Hepatocyte (in vitro differentiated cells): ENCODE data around the gene ZPR1.

Experiments used
- EZH2 ChIP-seq: fragments of 200-600 bp; sonication (generic); IDR thresholded peaks from 2 replicates; pipeline ENCODE4 v1.6.1; 2016; ENCODE audit warnings: antibody characterized with exemption, mild to moderate bottlenecking, borderline replicate concordance
- TF ChIP-seq, protein P1 (sequence below): fragments of 200-600 bp; sonication (generic); IDR thresholded peaks from 2 replicates; pipeline ENCODE4 v1.5.1; 2016; ENCODE audit warnings: antibody characterized with exemption, mild to moderate bottlenecking; ENCODE audit not compliant: poor library complexity

DNA sequence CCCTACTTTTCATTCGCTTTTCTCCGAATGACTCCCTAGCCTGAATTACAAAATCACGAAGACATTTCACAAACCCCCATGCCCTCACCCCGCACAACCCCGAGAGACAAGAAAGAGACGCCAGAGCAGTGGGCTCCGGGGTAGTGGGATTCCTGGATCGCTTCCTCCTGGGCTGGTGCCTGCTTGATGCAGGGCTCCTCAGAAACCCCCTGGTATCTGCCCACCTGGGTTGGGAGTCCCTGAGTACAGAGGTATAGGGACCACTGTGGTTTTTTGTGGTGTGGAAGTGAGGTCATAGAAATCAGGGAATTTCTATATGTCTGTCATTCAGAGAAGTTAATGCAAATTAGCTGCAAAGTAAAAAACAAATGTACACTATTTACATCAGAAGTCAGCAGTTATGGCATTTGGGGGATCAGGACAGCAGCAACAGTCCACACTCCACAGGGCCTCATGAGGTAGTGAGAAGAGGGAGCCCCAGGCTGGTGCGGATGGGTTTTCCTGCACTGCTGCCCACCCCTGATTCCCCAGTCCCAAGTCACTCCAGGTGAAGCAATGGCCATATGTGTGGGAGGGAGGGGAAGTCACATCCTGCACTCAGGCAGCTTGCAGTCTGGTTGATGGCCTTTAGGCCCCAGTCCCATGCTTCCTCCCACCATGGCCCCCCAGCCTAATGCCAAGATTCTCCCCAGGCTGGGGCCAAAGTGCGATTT, 54.6 kb downstream of the ZPR1 start:
- TF ChIP-seq, protein P1, sequence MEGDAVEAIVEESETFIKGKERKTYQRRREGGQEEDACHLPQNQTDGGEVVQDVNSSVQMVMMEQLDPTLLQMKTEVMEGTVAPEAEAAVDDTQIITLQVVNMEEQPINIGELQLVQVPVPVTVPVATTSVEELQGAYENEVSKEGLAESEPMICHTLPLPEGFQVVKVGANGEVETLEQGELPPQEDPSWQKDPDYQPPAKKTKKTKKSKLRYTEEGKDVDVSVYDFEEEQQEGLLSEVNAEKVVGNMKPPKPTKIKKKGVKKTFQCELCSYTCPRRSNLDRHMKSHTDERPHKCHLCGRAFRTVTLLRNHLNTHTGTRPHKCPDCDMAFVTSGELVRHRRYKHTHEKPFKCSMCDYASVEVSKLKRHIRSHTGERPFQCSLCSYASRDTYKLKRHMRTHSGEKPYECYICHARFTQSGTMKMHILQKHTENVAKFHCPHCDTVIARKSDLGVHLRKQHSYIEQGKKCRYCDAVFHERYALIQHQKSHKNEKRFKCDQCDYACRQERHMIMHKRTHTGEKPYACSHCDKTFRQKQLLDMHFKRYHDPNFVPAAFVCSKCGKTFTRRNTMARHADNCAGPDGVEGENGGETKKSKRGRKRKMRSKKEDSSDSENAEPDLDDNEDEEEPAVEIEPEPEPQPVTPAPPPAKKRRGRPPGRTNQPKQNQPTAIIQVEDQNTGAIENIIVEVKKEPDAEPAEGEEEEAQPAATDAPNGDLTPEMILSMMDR: no peak
- no peak for TF ChIP-seq EZH2
